Measurements from ENCODE around the gene SPOP.

Gene SPOP

DNA sequence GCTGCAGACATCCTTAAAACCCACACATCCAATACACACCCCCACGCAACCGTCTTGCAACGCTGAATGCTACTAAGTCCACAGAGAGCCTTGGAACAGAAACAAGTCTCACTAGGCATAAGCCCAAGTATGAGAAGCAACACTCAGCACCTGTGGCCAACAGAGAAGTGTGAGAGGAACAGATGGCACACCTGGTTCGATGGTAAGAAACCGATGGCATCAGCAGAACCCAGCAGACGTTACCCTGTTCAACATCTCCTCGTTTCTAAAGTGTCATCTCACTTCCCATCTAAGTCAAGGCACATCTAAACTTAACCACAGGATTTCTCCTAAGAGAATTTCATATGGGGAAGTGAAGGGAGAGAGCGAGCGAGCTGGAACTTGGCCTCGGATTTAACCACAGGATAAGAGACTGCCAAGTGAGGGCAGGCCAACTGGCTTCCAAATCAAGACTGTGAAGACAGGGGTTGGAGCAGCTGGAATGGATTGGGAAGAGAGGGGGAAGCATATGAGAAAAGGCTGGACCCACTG is 61.2 kb downstream of the SPOP start:
- DNase-seq (ENCODE audit: low read depth, low spot score) = no peak

DNA sequence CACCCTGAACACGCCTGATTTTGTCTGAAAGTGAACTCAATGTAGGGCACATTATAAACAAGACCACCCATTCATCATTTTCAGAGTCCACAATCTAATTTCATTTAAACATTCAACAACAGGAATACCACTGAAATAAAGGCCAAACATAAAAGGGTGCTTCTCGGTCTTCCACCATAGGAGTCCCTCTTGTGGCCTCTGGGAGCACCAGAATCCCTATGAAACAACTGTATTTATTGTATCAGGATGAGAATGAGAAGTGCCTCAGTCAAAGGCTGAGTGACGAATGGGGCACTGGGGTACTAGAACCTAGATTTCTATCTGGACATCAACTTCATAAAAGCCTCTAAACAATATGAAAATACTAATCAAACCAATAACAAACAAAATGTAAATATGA is 61.8 kb downstream of the SPOP start:
- no peak for DNase-seq (ENCODE audit: low read depth, low spot score)

DNA sequence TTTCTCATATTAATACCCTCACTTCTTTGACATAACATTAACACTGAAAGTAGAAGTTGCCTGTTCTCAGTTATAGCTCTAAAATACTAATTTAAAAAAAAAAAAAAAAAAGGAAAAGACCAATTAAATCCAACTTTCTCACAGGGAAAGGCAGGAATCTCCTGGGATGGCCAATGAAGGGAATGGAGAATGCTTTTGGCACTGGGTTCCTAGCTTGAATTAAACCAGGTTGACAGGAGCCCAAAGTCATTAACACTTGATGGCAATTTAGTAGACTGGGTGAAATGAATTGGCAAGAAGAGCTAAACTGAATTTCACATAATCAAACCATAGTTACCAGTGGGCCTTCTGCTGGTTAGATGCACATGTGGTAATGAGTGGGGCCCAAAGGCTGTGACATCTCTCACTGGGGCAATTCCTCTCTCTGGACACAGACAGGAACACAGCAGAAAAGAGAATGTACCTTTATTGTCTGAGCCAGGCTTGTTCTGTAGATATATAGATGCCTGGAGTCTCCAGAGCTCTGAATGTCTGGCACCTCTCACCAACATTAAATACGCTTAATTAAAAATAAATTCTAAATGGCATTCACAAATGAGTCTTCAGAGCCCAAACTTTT is 64.6 kb downstream of the SPOP start:
- DNase-seq (ENCODE audit: low read depth, low spot score) = no peak

DNA sequence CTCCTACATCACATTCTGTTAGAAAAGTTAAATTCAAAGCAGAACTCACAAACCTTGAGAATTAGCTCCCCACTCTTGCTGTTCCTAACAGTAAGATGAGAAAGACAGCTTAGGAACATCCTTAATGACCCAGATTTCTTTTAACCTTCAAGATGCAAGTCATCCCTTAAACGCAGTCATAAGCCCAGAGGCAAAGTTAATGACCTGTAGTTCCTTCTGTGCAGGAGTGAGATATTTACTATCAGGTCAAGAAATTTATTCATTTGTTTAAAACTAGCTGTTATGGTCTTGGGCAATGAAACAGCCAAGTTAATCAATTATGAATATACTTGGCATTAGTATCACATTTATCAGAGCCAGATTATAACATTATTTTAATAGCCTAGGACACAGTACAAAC is 65.2 kb downstream of the SPOP start:
- no peak for DNase-seq (ENCODE audit: low read depth, low spot score)

DNA sequence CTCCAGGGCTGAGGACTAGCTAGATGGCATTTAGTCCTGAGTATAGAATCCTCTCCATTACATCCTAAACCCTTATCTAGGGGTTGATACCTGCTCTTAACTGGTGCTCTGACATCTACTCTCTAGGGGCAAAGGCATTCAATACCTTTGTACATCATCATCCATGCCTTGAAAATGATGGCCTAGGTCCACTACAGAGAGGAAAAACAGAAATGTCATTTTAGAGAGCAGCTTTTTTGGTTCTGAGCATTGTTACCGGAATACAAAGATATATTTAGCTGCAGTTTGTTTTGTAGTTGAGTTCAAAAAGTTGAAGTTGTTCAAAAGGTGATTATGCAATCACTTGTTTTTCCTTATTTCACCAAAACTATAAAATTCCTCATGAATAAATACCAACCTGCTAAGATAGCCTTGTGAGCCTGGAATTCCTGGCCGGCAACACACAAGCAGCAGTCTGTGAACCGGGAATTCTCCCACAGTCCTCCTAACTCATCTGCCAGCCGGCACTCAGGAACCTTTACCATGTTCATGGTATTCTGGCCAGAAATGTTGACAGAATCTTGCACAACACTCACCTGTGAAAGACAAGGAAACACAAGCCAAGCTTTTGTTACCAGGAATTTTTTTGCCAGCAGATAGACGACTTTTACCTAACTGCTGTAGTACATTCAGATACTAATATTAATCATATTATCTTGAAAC is 66.9 kb downstream of the SPOP start:
- DNase-seq (ENCODE audit: low read depth, low spot score) = no peak

DNA sequence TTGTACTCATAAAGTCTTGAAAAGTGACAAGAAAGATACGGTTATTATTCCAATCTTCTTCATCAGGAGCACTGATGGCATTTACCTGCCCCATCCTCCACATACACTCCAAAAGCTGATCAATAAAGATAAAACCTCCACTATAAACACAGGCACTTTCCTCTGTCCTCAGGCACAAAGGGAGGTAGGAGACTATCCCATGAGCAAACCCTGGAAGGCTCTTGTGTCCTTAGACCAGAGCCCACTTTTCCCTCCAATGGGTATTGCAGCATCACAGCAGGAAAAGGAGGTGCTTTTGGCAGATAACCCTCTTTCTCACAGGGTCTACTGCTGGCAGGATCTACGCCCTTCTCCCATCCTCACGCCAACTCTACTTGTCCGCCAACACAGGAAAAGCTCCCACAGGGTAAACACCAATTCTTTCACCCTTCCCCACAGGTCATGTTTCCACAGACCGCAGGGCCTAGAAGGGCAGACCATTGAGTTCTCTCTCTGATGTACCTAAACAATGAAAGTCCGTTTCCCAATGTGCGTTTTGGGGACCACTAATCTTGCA is 73.5 kb downstream of the SPOP start:
- DNase-seq (ENCODE audit: low read depth, low spot score) = no peak

DNA sequence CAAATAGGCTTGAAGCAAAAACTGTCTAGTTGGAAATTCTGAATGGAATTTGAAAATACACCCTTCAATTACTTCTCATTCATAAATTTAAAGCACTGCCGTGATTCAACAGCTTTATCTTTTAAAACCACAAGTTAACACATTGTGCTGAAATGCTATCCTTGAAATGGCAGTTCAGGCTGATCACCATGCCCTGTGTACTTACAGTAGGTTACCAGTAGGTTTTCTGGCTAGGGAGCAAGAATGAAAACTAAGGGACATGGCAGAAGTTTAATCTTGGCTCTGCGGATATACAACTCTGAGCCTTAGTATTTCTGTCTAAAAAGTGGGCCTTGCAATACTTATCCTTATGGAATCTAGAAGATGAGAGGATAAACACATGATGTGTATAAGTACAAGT is 74.2 kb downstream of the SPOP start:
- DNase-seq (ENCODE audit: low read depth, low spot score) = no peak

DNA sequence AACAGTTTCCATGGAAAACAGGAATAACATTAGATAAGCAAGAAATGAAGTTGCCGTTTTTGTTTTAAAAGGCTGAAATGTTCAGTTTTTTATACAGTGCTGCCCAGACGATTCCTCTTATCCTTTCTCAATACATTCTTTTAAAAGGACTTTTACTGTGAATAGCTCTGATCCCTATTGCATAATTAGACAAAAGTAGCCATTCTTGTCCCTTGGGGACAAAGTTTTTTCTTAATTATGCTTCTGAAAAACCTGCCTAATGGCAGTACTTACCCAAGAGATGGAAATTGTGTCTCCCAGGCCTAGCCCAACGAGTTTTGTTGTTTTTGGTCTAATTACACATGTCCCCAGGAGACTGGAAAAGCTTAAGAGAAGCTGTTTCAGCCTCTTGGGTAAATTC is 74.7 kb downstream of the SPOP start:
- no peak for DNase-seq (ENCODE audit: low read depth, low spot score)

DNA sequence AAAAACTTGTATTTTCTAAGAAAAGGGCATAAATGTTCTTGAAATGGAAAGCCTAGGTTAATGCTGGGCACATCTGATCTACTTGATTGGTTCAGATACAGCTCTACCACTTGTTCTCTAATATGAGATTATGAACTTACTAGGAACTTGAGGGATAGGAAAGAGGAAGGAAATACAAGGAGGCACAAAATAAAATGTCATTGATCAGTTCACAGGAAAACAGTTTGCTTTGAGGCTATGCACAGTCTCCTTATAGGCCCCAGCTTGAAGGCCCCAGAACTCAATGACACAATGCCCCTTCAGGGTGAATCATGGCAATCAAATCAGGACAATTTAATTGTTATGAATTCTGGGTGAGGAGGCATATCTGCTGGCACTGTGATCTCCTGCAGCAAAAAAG is 75.1 kb downstream of the SPOP start:
- DNase-seq (ENCODE audit: low read depth, low spot score) = no peak

DNA sequence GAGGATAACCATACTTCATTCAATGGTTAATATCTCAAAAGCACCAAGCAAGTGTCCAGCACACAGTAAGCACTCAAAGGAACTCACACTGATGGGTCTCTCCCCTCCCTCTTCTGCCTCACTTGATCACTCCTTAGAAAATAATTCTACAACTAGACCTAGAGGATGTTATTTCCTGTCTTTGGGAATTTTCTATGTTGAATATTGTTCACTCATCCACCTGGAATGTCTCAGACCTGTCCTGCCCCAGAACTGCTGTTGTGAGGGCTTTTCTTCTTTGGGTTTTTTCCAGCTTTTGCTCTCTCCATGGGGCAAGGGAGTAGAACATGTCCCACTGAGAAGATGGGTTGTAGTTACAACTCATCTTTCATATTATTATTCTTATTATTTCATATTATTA is 76.9 kb downstream of the SPOP start:
- DNase-seq (ENCODE audit: low read depth, low spot score) = no peak

DNA sequence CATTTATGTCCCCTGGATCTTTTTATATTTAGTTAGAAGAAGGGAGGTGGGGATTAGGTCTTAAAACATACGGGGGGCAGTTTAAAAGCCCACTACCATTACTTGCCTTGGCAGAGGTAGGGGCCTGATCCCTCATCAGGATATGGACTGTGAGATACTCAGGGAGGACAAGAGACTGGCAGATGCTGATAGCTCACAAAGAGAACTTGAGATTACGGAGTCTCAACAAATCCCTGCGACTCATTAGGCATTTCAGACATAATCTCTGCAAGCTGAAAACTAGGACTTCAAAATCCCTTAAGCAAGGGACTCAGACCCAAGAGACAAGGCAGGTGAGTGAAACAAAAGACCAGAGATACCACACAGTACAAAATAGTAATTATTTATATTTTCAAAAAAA is 79.0 kb downstream of the SPOP start:
- DNase-seq (ENCODE audit: low read depth, low spot score) = no peak

DNA sequence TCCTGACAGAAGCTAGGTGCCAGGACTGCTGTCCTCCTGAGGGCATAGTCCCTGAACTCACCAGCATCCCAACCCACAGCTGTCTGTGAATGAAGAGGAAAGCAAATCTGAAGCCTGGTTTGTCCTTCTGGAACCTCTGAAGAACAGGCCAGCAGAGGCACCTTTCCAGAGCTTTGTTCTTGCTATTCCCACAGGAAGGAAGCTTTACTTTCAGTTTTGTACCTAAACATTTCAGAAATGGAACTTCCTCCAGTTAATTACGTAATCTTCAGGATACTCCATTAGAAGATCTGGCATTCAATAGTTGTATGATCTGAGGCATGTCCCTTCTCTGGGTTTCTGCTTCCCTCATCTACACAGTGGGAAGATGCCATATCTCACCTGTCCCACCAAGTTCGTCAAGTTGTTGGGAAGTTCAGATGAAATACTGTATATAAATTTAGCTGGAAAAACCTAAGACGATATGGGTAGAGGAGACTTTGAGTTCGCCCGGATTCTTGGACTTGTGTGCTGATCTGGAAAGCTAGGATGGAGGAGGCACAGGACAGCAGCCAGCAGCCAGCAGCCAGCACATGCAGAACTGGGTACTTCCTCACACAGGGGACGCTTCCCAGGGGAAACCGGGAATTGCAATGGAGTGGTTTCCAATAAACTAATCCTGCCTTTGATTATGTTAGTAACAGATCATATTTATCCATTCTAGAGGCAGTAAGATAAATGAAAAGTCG is 79.8 kb downstream of the SPOP start:
- no peak for DNase-seq (ENCODE audit: low read depth, low spot score)

DNA sequence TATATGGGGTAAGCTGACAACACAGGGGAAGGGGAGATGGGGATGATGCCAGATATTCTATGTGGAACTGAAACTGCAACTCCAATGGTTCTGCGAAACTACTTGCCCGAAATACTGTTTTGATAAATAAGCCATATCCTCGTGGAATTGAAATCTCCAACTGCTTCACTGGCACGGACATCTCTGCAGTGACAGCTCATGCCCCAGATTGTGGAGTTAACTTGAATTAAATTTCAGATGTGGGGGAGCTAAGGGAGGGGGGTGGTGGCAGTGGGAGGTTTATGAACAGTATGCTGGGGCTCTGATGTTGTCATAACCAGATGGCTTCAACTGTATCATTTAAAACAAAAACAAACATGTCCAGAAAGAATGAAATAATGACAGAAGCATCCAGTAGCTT is 80.5 kb downstream of the SPOP start:
- no peak for DNase-seq (ENCODE audit: low read depth, low spot score)

DNA sequence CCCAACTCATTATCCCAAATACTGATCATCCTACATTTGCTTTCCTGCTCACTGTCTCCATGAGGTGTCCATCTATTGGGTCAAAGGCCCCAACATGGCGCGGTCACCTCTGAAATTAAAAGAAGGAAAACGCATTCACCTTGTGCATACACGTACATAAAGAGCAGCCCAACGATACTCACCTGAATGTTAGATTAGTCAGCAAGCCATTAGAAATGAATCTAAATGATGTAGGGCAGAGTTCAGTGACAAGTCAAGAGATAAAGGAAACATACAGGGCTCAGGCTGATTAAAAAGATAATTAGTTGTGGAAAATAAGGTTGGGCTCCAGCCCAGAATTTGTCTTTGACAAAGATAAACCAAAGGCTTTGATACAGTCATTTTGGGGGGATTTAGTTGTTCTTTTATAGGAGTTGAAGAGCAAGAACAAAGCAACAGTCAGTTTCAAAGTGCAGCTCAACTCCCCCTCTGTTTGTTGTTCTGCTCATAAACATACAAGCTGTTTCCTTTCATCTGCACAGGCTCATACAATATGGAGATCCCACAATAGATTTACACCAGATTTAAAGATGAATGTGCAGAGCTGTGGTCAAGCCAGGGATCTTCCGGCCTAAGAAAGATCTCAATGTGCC is 81.2 kb downstream of the SPOP start:
- no peak for DNase-seq (ENCODE audit: low read depth, low spot score)

DNA sequence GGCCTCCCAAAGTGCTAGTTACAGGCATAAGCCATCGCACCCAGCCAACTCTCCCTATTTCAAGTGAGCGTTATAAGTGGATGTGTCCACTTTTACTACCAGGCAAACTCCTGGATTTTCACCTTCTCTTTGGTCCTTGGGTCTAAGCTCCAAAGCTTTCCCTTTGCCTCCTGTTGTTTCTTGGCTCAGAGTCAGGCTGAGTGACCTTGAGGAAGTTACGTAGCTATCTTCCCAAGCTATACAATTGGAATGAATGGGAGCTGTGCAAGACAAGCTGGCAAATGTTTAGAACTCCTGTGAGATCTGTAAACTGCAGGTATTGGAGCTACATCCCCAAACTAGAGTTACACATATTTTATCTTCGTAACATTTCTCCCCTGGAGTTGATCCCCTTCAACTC is 81.9 kb downstream of the SPOP start:
- no peak for DNase-seq (ENCODE audit: low read depth, low spot score)

DNA sequence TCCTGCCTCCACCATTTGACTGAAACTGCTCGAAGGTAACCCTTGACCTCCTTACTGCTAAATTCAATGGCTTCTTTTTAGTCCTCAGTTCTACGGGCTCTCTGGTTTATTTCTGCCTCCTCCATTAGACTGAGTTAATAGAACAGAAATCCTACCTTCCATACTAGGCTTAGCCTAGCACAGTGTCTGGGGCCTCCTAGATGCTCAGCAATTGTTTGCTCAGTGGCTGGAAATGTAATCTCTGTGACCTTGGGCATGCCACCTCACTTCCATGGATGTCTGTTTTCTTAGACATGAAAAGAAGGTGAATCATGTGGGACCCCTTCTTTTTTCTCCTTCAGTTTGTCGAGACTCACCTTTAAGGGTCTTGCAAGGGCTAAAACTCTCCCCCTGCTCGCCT is 82.6 kb downstream of the SPOP start:
- DNase-seq (ENCODE audit: low read depth, low spot score) = no peak

DNA sequence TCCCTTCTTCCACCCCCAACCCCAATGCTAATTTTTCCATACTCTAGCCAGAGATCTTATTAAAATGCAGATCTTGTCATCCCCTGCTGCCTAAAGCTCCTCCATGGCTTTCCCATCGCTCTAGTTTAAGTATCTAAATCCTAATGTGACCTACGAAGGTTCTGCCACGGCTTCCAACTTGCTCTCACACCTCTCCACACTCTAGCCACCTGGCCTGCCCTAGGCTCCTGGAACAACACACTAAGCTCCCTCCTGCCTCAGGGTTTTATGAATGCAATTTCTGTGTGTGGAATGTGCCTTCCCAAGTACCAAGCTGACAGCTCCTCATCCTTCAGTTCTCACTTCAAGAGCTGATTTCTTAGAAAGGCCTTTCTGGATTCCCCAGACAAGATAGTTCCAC is 85.6 kb downstream of the SPOP start:
- DNase-seq (ENCODE audit: low read depth, low spot score) = no peak

DNA sequence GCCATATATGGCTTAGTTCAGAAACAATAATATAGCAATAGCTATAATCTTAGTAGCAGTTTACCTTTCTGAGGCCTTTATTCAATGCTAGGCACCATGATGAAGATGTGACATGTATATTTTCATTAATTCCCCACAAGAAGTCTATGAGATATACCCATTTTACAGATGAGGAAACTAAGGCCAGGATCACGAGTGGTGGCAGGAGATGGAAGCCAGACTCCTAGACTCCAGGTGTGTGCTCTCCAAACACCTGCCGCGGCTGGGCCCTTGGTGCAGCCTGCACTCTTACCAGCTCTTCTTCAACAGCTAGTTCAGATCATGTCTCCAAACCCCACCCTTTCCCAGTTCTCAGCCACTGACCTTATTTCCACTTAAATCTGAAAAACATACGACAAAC is 87.0 kb downstream of the SPOP start:
- DNase-seq (ENCODE audit: low read depth, low spot score) = no peak

DNA sequence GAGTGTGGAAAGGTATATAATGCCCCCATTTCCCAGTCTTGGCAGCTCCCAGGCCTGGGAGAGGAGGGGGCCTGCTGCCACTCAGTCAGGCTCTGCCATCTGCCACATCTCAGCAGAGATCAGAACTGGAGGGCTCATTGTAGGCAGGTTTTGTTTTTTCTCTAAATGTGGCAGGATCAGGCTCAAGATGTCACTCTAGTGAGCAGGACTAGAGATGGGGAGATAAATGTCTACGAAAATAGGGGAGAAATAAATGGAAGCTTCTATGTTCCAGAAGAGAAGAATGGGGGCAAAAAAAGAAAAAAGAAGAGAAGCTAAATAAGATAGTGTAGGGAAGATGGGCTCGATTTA is 88.3 kb downstream of the SPOP start:
- no peak for DNase-seq (ENCODE audit: low read depth, low spot score)

DNA sequence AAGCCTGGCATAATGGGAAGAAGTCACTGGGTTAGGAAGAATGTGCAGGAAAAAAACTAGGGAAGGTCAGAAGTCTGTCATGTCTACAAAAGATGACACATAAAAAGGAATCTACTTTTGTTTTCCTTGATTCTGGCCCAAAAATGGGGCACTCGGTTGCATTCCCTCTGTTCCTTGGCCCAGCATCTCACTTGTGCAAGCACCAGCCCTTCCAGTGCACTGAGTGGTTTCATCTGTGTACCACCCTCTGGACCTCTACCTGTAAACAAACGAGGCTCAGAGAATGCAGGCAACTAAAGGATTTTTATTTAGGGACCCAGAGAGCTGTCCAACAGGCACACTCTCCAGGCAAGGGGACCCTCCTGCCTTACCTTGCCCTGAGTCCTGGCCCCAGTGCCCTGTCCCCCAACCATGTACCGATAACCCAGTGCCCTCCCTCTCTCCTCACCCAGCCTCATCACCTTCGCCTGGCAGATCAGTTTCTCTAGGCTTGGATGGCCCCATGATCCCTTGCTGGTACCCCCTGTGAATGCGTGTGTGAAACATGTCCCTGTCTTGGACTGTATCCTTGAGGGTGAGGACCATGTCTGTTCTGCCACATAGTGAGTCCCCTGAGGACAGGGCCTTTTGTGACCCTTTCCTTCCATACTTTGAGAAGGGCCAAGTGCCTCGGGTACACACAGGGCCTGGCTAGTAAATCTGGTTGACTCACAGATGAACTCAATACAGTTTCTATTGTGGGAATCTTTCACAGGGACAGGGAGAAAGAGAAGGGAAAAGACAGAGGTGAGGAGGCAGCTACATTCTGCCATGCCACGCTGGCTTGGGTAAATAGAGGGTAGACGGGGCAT is 88.9 kb downstream of the SPOP start:
- no peak for DNase-seq (ENCODE audit: low read depth, low spot score)

DNA sequence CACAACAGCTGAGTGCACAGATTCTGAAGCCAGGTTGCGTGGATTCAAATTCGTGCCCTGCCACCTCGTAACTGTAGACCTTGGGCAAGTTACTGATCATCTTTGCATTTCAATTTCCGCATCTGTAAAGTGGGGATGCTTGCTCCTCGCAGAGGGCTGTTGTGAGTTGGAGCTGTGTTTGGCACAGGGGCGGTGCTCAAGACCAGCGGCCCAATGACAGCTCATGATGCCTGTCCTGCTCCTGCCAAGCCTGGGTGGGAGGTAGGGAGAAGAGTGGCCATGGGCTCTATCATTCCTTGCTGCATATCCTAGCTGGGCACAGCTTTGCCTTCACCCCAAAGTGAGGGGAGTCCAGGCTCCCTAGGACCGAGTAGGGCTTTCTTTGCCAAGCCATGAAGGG is 89.6 kb downstream of the SPOP start:
- DNase-seq (ENCODE audit: low read depth, low spot score) = no peak
